Effector memory CD8-positive, alpha-beta T cell (primary cell): ENCODE data around the gene TMEM144.
A peak's percentile ranks its signal among the peaks of the same experiment; 100 is the strongest.

Experiments
- ATAC-seq: fragments of 150-1000 bp; cut with Tn5 transposase; replicated peaks from 2 replicates; pipeline ENCODE4 v1.10.0; 2021; ENCODE audit warnings: mild to moderate bottlenecking, moderate library complexity
- DNase-seq, 3 experiments: peaks; one replicate each; pipeline ENCODE4 v3.0.0; 2021
- H3K27ac Mint-ChIP-seq, 2 donors: one replicate each; pipeline ENCODE4 v1.8.0; 2022; ENCODE audit warnings: mild to moderate bottlenecking in 2 of 2, mixed read lengths in 2 of 2, moderate library complexity in 2 of 2
- H3K27me3 Mint-ChIP-seq, 2 donors: one replicate each; pipeline ENCODE4 v1.8.0; 2022; ENCODE audit warnings: mixed read lengths in 2 of 2
- H3K36me3 Mint-ChIP-seq: one replicate; pipeline ENCODE4 v1.8.0; 2022; ENCODE audit warnings: mild to moderate bottlenecking, moderate library complexity, mixed read lengths; ENCODE audit not compliant: insufficient read depth
- H3K4me1 Mint-ChIP-seq, 2 donors: one replicate each; pipeline ENCODE4 v1.8.0; 2022; ENCODE audit warnings: low read depth in 2 of 2, mixed read lengths in 2 of 2
- H3K4me3 Mint-ChIP-seq, 2 donors: one replicate each; pipeline ENCODE4 v1.8.0; 2022; ENCODE audit warnings: mild to moderate bottlenecking in 2 of 2, mixed read lengths in 2 of 2, moderate library complexity in 2 of 2
- H3K9me3 Mint-ChIP-seq, 2 donors: one replicate each; pipeline ENCODE4 v1.8.0; 2022; ENCODE audit warnings: mixed read lengths in 2 of 2
- total RNA-seq, 9 experiments: gene quantifications; one replicate each; lab custom pipeline; 2026; lab: John Stamatoyannopoulos, UW

Gene TMEM144
- total RNA-seq = 0 to 0.60 (median 0) reads per million in 9 experiments

GRCh38 chr4:158209825-158210807 is at the start of gene TMEM144:
Gene TMEM144, plus strand, starts transcription at chr4:158210486. Its CDS starts 2,182 bp downstream, at chr4:158212668.
- peak within 1 kb of the TSS in 1 of 2 donors; percentile 58 for H3K4me3 Mint-ChIP-seq
- peaks cover 0 to 4% of the 10 kb centered on the region in 2 donors for H3K9me3 Mint-ChIP-seq
- H3K4me1 Mint-ChIP-seq = no peaks in the 10 kb centered on the region
- peak; percentile 46 for ATAC-seq
- peaks cover 0 to 10% of the 10 kb centered on the region in 2 donors for H3K27me3 Mint-ChIP-seq
- no peak for DNase-seq
- no peak within 1 kb of the TSS for H3K27ac Mint-ChIP-seq
- no peaks in the 10 kb centered on the region for H3K36me3 Mint-ChIP-seq

GRCh38 chr4:158161551-158162354 is 48.5 kb upstream of the TMEM144 start:
- H3K4me3 Mint-ChIP-seq = no peak overlapping the region
- H3K36me3 Mint-ChIP-seq = no peaks in the 10 kb centered on the region
- ATAC-seq = no peak
- no peaks in the 10 kb centered on the region for H3K27me3 Mint-ChIP-seq
- DNase-seq = no peak
- no peak overlapping the region for H3K27ac Mint-ChIP-seq
- H3K4me1 Mint-ChIP-seq = no peaks in the 10 kb centered on the region
- H3K9me3 Mint-ChIP-seq = peaks cover 3 to 10% of the 10 kb centered on the region in 2 donors

DNA sequence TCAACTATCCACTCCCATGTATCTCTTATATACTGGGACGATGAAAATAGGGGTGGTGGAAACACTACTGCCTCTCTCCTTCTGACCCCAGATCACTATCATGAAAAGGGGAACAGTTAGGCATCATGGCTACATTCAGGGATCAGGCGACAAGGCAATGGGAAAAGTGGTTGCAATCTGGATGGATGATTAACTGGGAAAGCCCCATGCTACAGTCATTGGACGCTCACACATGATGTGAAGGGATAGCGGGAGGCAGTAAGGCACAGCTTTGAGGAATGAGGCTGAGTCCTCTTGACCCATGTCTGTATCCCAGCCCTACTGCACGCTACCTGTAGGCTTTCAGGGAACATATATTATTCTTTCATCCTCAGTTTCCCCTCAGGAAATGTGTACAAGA is 47.7 kb upstream of the TMEM144 start:
- Mint-ChIP-seq H3K36me3 (no peaks in the 10 kb centered on the region), H3K4me1 (no peaks in the 10 kb centered on the region), H3K9me3 (peaks cover 3 to 10% of the 10 kb centered on the region in 2 donors), H3K27ac (no peak overlapping the region), H3K27me3 (no peaks in the 10 kb centered on the region), H3K4me3 (no peak overlapping the region)
- no peak for DNase-seq
- no peak for ATAC-seq

DNA sequence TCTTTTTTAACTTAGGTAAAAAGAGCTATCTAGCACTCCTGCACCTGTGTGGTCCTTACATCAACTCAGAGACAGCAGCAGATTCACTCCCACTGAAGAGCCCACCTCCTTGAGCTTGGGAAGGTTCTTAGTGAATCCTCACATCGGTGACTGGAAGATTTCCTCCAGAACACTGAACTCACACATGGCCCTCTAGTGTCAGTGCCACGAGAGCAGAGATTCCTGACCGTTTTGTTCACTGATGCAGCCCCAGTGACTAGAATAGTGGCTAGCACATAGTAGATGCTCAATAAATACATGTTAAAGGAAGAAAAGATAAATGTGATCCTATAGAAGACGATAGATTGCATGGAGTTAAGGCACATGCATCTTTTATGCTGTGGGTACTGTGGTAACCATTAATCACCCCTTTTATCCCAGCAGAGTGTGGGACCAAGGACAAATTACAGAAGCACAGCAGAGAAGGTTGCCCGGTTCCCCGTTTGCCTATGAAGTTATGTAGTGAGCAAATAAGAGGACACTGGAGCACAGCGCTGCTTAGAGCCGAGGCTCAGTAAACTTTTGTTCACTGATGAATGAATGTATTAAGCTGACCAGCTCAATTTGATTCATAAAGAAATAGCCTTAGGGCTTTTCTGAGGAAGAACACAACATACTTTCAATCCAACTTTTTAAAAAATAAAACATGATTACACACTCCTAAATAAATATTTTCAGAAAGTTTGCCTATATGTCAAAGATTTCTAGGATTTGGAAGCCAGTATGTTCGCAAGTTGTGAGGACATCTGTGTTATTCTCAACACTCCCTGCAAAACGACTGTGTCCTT is 46.1 kb upstream of the TMEM144 start:
- Mint-ChIP-seq H3K9me3 (peaks cover 3 to 10% of the 10 kb centered on the region in 2 donors), H3K36me3 (no peaks in the 10 kb centered on the region), H3K4me3 (no peak overlapping the region), H3K27ac (no peak overlapping the region), H3K4me1 (no peaks in the 10 kb centered on the region), H3K27me3 (no peaks in the 10 kb centered on the region)
- ATAC-seq (no peak), DNase-seq (no peak)

DNA sequence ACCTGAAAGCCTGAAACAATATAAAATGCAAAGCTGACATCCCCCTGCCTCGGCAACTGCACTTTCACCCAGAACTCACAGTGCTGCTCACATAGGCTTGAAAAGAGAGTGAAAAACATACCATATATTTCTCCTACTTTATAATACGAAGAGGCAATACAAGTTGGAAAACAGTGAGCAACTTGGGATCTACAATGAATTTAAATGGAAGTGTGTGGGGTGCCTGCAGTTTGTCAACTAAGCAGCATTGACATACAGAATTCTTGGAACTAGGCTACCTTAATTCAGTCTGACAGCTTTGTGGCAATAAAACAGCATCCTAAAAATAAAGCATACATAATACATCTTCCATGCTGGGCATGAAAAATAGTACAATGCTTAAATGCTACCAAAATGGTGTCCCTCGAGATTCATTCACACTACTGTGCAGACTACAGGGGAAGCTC is 45.5 kb upstream of the TMEM144 start:
- no peaks in the 10 kb centered on the region for H3K36me3 Mint-ChIP-seq
- H3K27me3 Mint-ChIP-seq = no peaks in the 10 kb centered on the region
- DNase-seq (no peak), ATAC-seq (no peak)
- H3K4me1 Mint-ChIP-seq = no peaks in the 10 kb centered on the region
- H3K27ac Mint-ChIP-seq = no peak overlapping the region
- no peak overlapping the region for H3K4me3 Mint-ChIP-seq
- peaks cover 3 to 10% of the 10 kb centered on the region in 2 donors for H3K9me3 Mint-ChIP-seq

GRCh38 chr4:158166701-158167100 is 43.6 kb upstream of the TMEM144 start:
- ATAC-seq = no peak
- Mint-ChIP-seq H3K9me3 (peaks cover 3 to 8% of the 10 kb centered on the region in 2 donors), H3K27me3 (peaks cover 5 to 9% of the 10 kb centered on the region in 2 donors), H3K27ac (no peak overlapping the region), H3K4me3 (no peak overlapping the region), H3K36me3 (no peaks in the 10 kb centered on the region), H3K4me1 (no peaks in the 10 kb centered on the region)
- no peak for DNase-seq

DNA sequence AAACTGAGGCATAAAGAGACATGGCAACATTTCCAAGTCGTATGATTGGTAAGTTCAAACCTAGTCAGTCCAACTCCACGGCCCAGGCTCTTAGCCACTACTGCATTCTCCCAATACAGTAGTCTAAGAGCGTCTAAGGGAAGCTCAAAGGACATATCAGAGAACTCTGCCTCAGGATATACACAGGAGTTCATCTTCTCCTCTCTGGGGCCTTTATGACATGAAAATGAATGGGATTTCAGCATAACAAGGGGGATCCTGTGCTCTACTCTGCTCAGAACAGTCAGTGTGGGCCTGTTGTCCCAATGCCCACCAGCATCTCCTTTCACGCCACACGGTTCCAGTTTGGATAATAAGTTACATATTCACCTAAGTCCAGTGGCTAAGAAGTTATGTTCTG is 41.7 kb upstream of the TMEM144 start:
- Mint-ChIP-seq H3K36me3 (no peaks in the 10 kb centered on the region), H3K4me3 (no peak overlapping the region), H3K9me3 (peaks cover 0 to 1% of the 10 kb centered on the region in 2 donors), H3K27me3 (peaks cover 5 to 9% of the 10 kb centered on the region in 2 donors), H3K4me1 (no peaks in the 10 kb centered on the region), H3K27ac (no peak overlapping the region)
- no peak for DNase-seq
- ATAC-seq = no peak

GRCh38 chr4:158169506-158169905 is 40.8 kb upstream of the TMEM144 start:
- ATAC-seq (no peak), DNase-seq (no peak)
- Mint-ChIP-seq H3K27ac (no peak overlapping the region), H3K36me3 (no peaks in the 10 kb centered on the region), H3K27me3 (peaks cover 5 to 9% of the 10 kb centered on the region in 2 donors), H3K4me3 (no peak overlapping the region), H3K9me3 (peaks cover 0 to 1% of the 10 kb centered on the region in 2 donors), H3K4me1 (no peaks in the 10 kb centered on the region)

- Mint-ChIP-seq H3K27me3 (peaks cover 5 to 9% of the 10 kb centered on the region in 2 donors), H3K27ac (no peak overlapping the region), H3K4me1 (no peaks in the 10 kb centered on the region), H3K4me3 (no peak overlapping the region), H3K9me3 (peaks cover 0 to 1% of the 10 kb centered on the region in 2 donors), H3K36me3 (no peaks in the 10 kb centered on the region)
- no peak for ATAC-seq
- DNase-seq = no peak
These were observed 40.2 kb upstream of the TMEM144 start for GRCh38 chr4:158169931-158170690.

- H3K36me3 Mint-ChIP-seq = no peaks in the 10 kb centered on the region
- H3K27ac Mint-ChIP-seq = no peak overlapping the region
- H3K9me3 Mint-ChIP-seq = peaks cover 0 to 1% of the 10 kb centered on the region in 2 donors
- DNase-seq = no peak
- no peaks in the 10 kb centered on the region for H3K4me1 Mint-ChIP-seq
- peaks cover 5 to 9% of the 10 kb centered on the region in 2 donors for H3K27me3 Mint-ChIP-seq
- no peak for ATAC-seq
- H3K4me3 Mint-ChIP-seq = no peak overlapping the region
These were observed 39.4 kb upstream of the TMEM144 start for GRCh38 chr4:158170691-158171561.

- ATAC-seq = no peak
- no peaks in the 10 kb centered on the region for H3K9me3 Mint-ChIP-seq
- H3K27ac Mint-ChIP-seq = no peak within 1 kb of the TSS
- peaks cover 5 to 9% of the 10 kb centered on the region in 2 donors for H3K27me3 Mint-ChIP-seq
- no peak for DNase-seq
- no peaks in the 10 kb centered on the region for H3K4me1 Mint-ChIP-seq
- H3K4me3 Mint-ChIP-seq = no peak within 1 kb of the TSS
- H3K36me3 Mint-ChIP-seq = no peaks in the 10 kb centered on the region
These were observed 37.7 kb upstream of the TMEM144 start, which contains the start of gene GASK1B for GRCh38 chr4:158172261-158173258. Gene GASK1B, minus strand, starts transcription at chr4:158173025. Its CDS starts 1,650 bp downstream, at chr4:158171375.
